Central memory CD8-positive, alpha-beta T cell (primary cell): ENCODE results near the gene PERP.

Source experiments
- ATAC-seq: fragments of 150-1000 bp; cut with Tn5 transposase; replicated peaks from 2 replicates; pipeline ENCODE4 v1.10.0; 2022; ENCODE audit warnings: mild to moderate bottlenecking, moderate FRiP score, moderate number of reproducible peaks; ENCODE audit not compliant: poor library complexity, severe bottlenecking; ENCODE audit errors: extremely low read depth
- DNase-seq, 2 donors: peaks; one replicate each; pipeline ENCODE4 v3.0.0; 2021; ENCODE audit warnings: low spot score in 2 of 2
- H3K27ac Mint-ChIP-seq: one replicate; pipeline ENCODE4 v1.8.0; 2022; ENCODE audit warnings: low read depth, mild to moderate bottlenecking, moderate library complexity, mixed read lengths
- H3K27me3 Mint-ChIP-seq: one replicate; pipeline ENCODE4 v1.8.0; 2022; ENCODE audit warnings: mixed read lengths
- H3K36me3 Mint-ChIP-seq: one replicate; pipeline ENCODE4 v1.8.0; 2022; ENCODE audit warnings: mild to moderate bottlenecking, moderate library complexity, mixed read lengths; ENCODE audit not compliant: insufficient read depth
- H3K4me1 Mint-ChIP-seq: one replicate; pipeline ENCODE4 v1.8.0; 2022; ENCODE audit warnings: mixed read lengths
- H3K4me3 Mint-ChIP-seq: one replicate; pipeline ENCODE4 v1.8.0; 2022; ENCODE audit warnings: mild to moderate bottlenecking, moderate library complexity, mixed read lengths
- H3K9me3 Mint-ChIP-seq: one replicate; pipeline ENCODE4 v1.8.0; 2022; ENCODE audit warnings: mixed read lengths

The PERP gene

DNA sequence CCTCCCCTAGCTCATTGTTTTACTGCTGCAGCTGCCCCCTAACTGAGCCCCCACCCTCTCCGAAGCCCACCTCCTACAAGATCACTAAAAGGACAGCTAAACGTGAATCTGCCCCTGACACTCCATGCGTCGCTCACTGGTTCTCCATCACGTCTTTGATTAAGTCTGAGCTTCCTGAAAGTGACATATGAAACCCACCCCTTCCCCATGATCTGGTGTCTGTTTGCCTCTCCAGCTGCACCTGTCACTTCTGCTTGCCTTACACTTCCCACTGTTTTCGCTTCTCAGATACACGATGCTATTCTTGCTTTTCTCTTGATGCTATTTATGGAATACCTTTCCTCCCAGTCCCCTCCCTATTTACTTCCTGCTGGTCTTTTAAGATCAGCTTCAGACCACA is 8.0 kb upstream of the PERP start:
- Mint-ChIP-seq H3K36me3 (peaks cover 2% of the 10 kb centered on the region), H3K27me3 (peaks cover 42% of the 10 kb centered on the region), H3K27ac (no peak overlapping the region), H3K9me3 (no peaks in the 10 kb centered on the region), H3K4me3 (no peak overlapping the region), H3K4me1 (peaks cover 6% of the 10 kb centered on the region)
- DNase-seq (no peak), ATAC-seq (peak; percentile 31)

DNA sequence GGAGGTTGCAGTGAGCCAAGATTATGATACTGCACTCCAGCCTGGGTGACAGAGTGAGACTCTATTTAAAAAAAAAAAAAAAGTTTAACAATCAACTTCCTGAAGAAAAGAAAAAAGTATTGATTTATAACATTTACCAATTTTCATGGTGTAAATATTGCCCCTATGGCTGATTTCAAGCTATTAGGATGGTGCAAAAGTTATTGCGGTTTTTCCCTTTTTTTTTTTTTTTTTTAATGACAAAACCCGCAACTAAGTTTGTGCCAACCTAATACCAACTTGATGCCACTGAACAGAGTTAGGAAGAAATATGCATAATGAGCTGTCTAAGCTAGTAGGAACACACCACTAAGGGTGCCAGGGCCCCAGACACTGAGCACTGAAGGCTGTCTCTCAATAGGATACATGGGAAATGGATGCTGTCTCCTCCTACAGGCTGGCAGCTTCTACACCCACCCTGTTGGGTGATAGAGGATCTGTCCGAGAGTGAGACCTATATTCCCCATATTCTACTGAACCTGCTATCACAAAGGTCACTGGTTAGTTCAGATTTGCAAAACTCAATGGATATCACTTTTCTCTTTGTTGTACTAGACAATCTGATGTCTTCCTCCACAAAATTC is 6.5 kb upstream of the PERP start:
- H3K9me3 Mint-ChIP-seq = no peaks in the 10 kb centered on the region
- no peak for DNase-seq
- no peak overlapping the region for H3K27ac Mint-ChIP-seq
- H3K27me3 Mint-ChIP-seq = peaks cover 34% of the 10 kb centered on the region
- peaks cover 2% of the 10 kb centered on the region for H3K36me3 Mint-ChIP-seq
- H3K4me1 Mint-ChIP-seq = peaks cover 11% of the 10 kb centered on the region
- no peak for ATAC-seq
- H3K4me3 Mint-ChIP-seq = no peak overlapping the region

DNA sequence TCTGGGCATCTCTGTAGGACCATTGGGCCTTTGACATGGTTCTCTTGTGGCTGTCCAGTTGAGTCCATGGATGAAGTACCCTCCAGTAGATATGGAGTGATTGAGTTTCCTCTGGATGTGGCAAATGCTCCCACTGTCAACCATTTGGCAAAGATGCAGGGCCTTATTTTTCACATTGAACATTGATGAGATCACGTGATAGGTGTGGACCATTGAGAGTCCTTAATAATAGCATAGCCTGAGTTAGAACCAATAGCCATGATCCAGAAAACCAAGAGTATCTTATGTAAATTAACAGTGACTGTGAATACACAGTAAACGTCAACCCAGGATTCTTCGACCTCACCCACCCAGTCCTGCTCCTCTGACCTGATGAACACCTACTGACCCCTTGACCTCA is 3.0 kb upstream of the PERP start:
- Mint-ChIP-seq H3K4me3 (no peak overlapping the region), H3K36me3 (peaks cover 3% of the 10 kb centered on the region), H3K9me3 (no peaks in the 10 kb centered on the region), H3K27ac (no peak overlapping the region), H3K27me3 (peaks cover 34% of the 10 kb centered on the region), H3K4me1 (peaks cover 26% of the 10 kb centered on the region)
- DNase-seq = no peak
- ATAC-seq = no peak

DNA sequence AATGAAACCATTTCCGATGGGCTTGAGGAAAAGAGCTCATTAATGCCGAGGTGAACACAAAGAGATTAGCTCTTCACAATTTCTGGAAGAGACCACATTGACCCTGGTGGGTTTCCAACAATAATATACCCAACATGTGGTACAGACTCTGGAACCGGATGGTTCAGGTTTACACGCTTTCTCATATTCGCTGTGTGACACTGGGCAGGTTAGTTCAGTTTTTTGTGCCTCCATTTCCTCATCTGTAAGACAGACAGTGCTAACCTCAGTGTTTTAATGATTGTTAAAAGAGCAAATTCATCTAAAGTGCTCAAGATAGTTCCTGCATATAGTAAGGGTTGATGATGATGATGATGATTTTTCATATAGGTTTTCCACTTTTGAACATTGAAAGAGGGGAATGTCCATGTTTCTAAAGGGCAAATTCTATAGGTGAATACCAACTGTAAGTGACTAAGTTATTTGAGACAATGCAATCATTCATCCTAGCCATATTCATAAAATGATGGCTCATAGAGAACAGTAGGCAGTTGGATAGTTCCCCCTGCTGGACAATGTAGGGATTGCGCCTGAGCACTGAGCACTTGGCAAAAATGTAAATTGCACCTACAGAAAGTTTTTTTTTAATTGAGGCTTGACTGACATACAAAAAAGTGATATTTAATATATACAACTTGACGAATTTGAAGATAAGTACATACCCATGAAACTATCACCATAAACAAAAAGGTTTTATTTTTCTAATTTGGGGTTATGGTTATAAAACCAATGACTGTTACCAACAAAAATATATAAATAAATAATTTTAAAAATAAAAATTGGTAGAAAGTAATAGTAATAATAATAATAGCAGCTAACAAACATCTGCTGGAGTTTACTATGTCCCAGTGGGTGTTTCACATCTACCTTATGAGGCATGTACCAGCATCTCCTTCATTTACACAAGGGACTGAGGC is 2.1 kb upstream of the PERP start:
- peaks cover 26% of the 10 kb centered on the region for H3K4me1 Mint-ChIP-seq
- ATAC-seq (peak; percentile 44), DNase-seq (peak; percentile 61 to 75)
- H3K27ac Mint-ChIP-seq = no peak overlapping the region
- H3K27me3 Mint-ChIP-seq = peaks cover 25% of the 10 kb centered on the region
- H3K4me3 Mint-ChIP-seq = peak overlapping the region; percentile 23
- peaks cover 3% of the 10 kb centered on the region for H3K36me3 Mint-ChIP-seq
- H3K9me3 Mint-ChIP-seq = no peaks in the 10 kb centered on the region

DNA sequence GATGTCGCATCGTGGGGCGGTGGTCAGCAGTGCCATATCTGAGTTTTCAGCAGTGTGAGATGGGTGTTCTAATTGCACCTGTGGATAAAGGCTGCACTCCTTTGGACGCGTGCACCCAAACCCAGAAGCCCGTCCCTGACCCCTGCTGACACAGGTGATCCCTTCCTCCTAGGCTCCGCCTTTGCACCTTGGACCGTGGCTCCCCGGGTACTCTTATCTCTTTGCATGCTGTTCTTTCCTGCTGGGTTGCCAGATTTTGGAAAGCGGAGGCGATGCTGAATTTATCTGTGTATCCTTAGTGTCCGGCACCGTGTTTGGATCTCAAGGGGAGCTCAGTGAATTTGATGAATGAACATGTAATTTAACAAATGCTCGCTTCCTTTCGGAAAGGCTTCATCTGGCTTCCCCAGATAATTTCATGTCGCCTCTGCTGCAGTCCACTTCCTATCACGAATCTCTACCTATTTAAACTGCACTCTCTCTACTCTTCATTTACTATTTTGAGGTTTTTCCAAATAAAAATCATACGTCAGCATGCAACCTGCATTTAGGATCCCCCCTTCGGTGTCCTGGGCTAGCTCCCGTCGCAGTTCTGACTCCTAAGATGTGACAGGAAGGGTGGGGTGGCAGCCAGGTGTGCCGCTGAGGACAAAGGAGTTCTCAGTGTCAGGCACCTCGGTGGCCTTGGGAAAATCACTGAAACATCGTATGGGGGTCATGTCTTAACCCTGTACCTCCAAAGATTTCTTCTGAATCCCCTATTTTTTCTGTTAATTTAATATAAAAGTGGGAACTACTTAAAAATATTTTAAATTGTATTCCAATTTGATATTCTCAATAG is 753 bp upstream of the PERP start:
- Mint-ChIP-seq H3K4me1 (peaks cover 26% of the 10 kb centered on the region), H3K27ac (peak overlapping the region; percentile 82), H3K9me3 (no peaks in the 10 kb centered on the region), H3K4me3 (peak overlapping the region; percentile 94), H3K27me3 (peaks cover 20% of the 10 kb centered on the region), H3K36me3 (peaks cover 5% of the 10 kb centered on the region)
- peak; percentile 30 for ATAC-seq
- no peak for DNase-seq

DNA sequence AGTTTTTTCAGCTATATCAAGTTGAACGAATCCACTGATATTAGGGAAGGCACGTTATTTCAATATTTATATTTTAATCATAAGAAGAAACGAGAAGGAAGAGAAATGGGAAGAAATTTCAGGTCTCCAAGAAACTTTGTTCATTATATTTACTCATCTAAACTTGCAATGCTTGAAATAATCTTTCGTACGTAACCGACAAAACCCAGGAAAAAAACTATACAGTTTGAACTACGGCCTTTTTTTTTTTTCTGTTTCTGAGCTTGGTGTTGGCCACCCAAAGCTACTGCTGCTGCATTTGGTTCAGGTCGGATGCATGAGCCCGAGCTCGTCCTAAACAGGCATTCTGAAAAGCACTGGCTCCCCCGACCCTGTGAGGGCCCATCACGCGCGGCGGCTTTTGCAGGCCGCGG is 548 bp downstream of the PERP start:
- ATAC-seq (no peak), DNase-seq (no peak)
- H3K27ac Mint-ChIP-seq = peak overlapping the region; percentile 82
- H3K27me3 Mint-ChIP-seq = peaks cover 20% of the 10 kb centered on the region
- H3K4me1 Mint-ChIP-seq = peaks cover 26% of the 10 kb centered on the region
- peaks cover 7% of the 10 kb centered on the region for H3K36me3 Mint-ChIP-seq
- no peaks in the 10 kb centered on the region for H3K9me3 Mint-ChIP-seq
- H3K4me3 Mint-ChIP-seq = peak overlapping the region; percentile 94

DNA sequence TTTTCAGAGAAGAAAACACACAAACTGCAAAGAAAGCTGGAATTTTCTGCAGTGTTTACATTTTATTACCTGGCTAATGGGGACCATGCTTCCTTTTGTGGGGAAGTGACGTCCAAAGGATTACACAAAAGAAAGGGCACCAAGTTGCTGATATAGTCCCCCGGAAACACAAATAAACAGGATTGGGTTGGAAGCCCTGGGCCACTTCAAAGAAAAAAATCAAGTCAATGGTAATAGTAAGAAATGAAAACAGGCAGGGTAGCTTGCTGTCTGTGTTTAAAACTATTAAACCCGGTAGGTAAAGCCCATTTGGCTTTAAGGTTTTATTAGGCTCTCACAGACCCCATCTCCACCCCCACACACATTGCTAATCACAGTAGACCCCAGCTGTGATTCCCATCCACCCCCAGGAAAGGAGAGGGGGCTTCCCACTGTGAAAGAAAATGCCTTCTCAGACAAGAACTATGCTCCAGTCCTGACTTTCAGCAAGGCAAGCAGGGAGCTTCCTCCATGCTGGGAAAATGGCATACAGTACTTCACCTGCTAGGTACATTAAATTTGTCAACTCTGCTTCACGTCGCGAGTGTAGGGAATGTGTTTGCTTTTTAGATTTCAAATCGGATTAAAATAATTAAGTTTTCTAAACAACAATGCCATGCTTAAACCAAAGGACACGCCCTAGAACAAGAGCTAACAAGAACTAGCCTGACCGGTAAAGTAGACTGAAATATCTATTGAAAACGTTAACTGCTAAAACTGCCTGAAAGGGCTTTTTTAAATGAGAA is 1.1 kb downstream of the PERP start:
- peaks cover 7% of the 10 kb centered on the region for H3K36me3 Mint-ChIP-seq
- H3K9me3 Mint-ChIP-seq = no peaks in the 10 kb centered on the region
- ATAC-seq (no peak), DNase-seq (no peak)
- peak overlapping the region; percentile 94 for H3K4me3 Mint-ChIP-seq
- H3K27me3 Mint-ChIP-seq = peaks cover 15% of the 10 kb centered on the region
- peak overlapping the region; percentile 82 for H3K27ac Mint-ChIP-seq
- peaks cover 26% of the 10 kb centered on the region for H3K4me1 Mint-ChIP-seq

DNA sequence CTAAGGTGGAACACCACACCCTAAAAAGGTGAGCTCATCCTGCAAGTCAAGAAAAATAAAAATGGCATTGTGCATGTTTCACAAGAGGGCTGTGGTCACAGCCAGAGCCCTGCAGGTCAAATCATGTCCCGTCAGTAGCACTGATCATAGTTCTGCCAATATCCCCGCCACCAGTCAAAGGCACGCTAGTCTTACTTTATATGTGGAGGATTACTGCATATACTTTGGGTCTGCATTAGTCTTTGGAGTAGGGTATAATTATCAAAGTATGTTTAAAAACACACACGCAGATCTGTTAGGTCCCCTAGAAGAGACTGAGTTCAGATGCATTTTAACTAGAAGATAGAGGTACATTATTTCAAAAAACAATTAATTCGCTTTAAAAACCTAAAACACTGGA is 1.8 kb downstream of the PERP start:
- no peak overlapping the region for H3K27ac Mint-ChIP-seq
- H3K27me3 Mint-ChIP-seq = peaks cover 9% of the 10 kb centered on the region
- H3K36me3 Mint-ChIP-seq = peaks cover 7% of the 10 kb centered on the region
- no peaks in the 10 kb centered on the region for H3K9me3 Mint-ChIP-seq
- ATAC-seq (no peak), DNase-seq (no peak)
- peak overlapping the region; percentile 94 for H3K4me3 Mint-ChIP-seq
- peaks cover 26% of the 10 kb centered on the region for H3K4me1 Mint-ChIP-seq

DNA sequence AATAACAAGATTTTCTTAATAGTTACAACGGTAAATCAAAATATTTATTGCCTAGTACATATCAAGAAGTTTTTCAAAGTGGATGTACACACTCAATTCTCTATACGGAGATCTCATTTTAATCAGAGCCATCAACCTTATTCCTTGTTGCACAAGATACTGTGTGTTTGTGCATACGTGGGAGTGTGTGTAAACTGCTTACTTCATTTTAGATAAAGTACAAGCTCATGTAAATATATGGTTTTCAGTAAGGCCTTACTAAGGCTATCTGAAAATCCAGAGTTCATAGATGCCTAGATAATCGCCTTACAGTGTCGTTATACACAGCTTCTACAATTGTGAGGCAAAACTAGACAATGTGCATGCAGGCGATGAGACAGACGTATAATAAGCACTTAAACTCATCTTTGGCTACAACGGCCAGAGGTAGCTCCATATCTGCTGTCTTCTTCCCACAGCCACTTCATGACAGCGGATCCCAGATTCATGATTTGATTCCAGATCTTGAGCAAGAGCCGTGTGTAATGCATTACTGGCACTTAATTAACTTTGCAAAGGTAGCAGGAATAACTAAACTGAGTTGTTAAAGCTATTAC is 2.5 kb downstream of the PERP start:
- peaks cover 9% of the 10 kb centered on the region for H3K27me3 Mint-ChIP-seq
- no peak overlapping the region for H3K27ac Mint-ChIP-seq
- H3K36me3 Mint-ChIP-seq = peaks cover 7% of the 10 kb centered on the region
- peaks cover 26% of the 10 kb centered on the region for H3K4me1 Mint-ChIP-seq
- no peak for DNase-seq
- no peak overlapping the region for H3K4me3 Mint-ChIP-seq
- H3K9me3 Mint-ChIP-seq = no peaks in the 10 kb centered on the region
- ATAC-seq = no peak

DNA sequence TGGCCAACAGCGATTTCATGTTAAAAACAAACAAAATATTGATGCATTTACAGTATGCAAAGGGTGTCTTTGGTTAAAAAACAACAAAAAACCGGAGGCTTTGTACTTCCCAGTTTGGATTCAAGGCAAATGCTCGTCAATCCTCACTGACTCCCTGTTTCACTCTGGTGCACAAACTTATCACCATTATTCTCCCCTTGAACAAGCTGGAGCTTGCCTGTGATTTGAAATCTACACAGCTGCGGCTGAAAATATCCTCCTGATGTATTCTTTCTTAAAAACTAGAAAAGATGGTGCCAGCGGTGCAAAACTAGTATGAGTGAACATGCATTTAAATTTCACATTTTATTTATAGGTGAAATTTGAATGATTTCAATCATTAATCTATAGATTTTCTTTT is 3.3 kb downstream of the PERP start:
- Mint-ChIP-seq H3K4me3 (no peak overlapping the region), H3K4me1 (peaks cover 21% of the 10 kb centered on the region), H3K27ac (no peak overlapping the region), H3K27me3 (peaks cover 9% of the 10 kb centered on the region), H3K36me3 (peaks cover 7% of the 10 kb centered on the region), H3K9me3 (no peaks in the 10 kb centered on the region)
- DNase-seq (no peak), ATAC-seq (no peak)

DNA sequence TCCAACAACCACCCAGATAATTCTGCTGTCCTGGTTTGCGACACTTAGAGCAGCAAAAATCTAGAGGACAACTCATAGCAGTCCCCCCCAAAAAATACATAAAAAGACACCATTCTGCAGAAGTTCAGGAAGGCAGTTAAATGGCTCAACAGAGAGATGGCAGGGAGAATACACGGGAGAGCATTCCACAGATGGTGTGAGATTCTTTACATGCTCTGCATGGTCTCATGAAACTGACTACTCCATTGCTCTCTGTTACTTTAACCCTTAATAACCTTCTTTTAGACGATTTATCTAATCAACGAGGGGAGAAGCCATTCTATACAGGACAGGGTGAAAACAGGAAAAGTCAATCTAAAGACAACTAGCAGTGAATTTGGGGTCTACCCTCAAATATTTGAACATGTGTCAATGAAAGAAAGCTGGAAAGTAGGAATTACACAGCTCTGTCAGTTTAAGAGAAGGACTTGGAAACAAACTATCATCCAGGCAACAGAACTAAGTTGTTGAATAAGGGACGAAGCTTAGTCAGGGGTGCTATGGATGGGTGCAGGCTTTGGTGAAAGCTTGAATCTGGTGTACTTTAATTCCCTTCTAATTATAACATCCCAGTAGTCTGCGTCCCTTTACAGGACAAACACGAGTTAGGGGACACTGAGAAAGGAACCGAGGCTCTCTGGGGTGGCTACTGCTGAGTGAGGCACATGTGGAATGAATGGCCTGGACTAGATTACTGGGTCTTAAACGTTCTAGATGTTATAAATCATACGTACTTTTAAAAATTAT is 5.1 kb downstream of the PERP start:
- H3K4me1 Mint-ChIP-seq = peaks cover 12% of the 10 kb centered on the region
- H3K9me3 Mint-ChIP-seq = peaks cover 5% of the 10 kb centered on the region
- H3K27ac Mint-ChIP-seq = no peak overlapping the region
- DNase-seq (no peak), ATAC-seq (no peak)
- H3K4me3 Mint-ChIP-seq = no peak overlapping the region
- H3K27me3 Mint-ChIP-seq = no peaks in the 10 kb centered on the region
- H3K36me3 Mint-ChIP-seq = peaks cover 7% of the 10 kb centered on the region
